NK-92 (cell line): Measurements from ENCODE around the gene SARDH.

Experiments
- DNase-seq: peaks from one replicate; lab custom pipeline; 2025; ENCODE audit not compliant: unreplicated experiment; lab: John Stamatoyannopoulos, UW

Gene SARDH

DNA sequence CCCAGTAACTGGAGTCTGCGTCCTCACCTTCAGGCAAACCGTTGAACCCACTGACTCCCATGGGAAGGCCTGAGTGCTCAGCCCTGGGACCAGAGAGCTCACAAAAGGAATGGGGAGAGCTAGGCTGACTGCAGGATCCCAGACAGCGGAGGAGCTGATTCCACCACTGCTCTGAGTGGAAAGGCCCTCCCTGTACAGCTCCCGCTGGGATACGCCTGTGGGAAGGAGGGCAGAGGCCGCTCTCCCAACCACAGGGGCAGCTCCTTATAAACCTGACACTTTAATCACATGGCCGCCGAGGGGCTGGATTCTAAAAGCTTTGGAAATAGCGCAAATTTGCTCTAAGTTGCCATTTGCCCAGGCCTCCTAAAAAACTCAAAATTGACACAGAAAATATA is 64.9 kb downstream of the SARDH start:
- DNase-seq = no peak

DNA sequence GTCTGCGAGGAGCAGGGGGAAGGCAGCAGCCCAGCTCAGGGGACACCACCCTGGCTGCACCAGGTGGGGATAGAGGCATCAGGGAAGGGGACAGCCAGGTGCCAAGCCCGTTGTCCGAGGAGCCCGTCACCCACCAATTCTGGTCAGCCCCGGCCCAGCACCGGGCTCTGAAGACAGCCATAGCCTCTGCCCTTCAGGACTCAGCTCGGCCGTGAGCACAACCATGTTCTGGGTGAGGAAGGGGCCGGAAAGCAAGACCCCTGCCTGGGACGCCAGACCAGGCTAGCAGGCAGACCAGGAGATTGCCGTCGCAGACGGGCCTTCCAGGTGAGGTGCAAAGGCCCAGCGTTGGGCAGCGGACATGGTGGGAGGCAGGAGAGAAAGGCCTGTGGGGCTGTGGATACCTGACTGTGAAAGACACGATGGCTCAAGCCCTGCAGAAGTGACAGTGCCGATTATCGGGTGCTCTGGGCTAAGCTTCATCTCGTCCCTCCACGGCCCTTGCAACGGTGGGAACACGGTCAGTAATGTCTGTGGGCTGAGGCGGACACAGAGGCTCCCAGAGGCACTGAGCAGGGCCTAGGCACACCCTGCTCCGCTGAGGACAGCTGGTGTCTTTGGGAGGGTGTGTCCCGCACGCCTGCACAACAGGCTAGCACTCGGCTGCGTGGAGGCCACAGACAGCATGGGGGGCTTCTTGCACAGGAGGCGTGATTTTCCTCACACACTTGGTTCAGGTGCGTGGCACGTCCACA is 65.5 kb downstream of the SARDH start:
- no peak for DNase-seq

DNA sequence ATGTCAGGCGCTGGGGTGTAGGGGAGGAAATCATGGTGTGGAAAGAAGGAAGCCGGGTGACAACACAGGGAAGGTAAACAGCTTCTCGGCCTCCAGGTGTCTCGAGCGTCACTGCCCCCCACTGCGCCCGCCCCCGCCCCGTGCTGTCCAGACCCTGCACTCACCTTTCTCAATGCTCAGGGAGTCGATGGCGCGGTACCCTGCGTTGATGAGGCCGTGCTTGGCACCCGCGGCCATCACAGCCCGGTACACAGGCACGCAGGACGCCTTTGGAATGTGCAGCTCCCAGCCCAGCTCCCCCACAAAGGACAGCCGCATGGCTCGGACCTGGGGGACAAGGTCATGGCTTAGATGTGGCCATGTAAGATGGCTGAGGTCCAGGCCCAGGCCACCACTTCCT is 66.8 kb downstream of the SARDH start:
- DNase-seq = no peak

DNA sequence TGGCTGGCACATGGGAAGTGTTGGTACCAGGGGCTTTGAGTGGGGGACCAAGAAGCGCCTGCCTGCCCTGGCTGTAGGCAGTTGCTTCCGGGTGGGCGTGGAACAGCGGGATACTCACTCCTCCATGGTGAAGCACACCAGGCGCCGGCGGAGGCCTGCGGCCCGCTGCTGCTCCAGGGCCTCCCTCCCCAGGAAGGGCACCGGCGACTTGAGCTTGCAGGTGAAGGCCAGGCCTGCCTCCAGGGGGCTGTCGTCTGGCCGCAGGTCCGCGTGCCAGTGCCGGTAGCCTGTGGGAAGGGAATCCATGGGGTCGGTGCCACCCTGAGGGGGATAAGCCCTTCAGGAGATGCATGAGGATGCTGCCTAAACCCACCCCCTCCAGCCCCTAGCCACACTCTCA is 67.7 kb downstream of the SARDH start:
- DNase-seq = no peak

DNA sequence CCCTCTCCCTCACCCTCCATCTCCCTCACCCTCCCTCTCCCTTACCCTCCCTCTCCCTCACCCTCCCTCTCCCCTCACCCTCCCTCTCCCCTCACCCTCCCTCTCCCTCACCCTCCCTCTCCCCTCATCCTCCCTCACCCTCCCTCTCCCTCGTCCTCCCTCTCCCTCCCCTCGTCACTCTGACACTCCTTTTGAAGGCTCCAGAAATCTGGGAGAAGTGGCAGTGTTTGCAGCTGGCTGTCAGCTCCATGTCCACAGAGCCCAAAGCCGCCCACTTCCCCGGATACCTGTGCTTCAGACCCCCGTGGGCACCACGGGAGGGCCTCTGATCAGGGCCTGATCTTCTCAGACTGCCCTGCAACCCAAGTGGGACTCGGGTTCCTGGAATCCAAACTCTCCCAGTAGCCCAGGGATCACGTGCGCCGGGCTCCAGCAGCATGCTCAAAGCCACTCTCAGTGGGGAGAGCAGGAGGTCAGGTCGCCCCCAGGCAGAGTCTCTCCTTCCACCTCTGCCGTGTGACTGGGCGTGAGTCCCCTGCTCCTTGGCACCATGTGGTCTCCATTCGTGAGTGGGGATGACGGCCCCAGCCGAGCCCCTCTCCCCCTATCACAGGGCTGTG is 68.9 kb downstream of the SARDH start:
- no peak for DNase-seq

DNA sequence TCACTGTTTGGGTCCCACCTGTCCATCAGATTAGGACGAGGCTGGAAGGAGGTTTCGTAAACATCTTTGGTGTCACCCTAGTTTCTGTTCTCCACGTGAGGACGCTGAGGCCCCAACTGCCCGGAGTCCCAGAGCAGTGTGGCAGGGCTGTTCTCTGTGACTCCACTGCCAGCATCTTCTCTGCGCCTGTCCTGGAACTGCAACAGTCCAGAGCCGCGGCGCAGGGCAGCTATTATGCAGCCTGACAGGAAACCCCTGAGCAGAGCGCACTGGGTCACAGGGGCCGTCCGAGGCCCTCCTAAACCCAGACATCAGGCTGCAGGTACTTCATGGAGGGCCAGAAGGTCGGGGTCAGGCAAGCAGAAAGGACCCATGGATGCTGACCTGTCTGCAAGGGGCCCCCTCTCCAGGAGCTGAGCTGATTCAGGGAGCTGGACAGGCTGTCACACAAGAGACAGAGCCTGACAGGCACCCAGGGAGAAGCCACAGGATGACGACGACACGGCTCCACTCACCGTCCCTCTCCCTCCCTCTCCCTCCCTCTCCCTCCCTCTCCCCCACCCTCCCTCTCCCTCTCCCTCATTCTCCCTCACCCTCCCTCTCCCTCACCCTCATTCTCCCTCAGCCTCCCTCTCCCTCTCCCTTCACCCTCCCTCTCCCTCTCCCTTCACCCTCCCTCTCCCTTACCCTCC is 70.2 kb downstream of the SARDH start:
- DNase-seq = no peak

DNA sequence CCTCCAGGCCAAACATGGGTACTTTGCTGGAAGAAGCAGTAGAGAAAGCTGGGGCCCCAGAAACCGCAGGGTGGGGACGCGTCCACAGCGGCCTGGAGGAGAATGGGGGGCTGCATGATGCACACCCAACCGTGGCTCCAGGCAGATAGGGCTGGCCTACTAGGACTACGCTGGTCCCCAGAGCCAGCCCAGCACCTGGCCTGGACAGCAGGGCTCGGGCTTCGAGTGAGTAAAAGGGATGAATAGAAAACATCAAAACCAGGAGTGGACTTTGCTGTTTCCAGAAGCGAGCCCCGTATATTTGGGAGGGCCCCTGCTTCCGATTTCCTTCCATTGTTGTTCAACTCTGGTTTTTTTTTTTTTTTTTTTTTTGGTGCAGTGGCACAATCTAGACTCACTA is 71.3 kb downstream of the SARDH start:
- no peak for DNase-seq

DNA sequence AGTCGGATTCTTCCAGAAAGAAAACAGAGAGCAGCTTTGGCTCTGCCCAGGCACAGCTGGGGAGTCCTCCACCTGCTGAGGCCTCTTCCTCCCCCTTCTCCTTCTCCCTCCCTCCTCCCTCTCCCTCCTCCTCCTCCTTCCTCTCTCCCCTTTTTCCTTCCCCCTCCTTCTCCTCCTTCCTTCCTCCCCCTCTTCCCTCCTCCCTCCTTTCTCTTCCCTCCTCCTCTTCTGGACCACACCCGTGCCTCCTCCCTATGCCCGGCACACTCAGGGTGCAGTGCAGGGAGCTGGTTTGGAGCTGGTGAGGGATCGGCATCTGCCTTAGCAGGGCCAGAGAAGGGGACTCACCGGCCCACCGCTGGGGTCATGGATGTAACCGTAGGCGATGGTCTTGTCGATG is 71.8 kb downstream of the SARDH start:
- DNase-seq = no peak

DNA sequence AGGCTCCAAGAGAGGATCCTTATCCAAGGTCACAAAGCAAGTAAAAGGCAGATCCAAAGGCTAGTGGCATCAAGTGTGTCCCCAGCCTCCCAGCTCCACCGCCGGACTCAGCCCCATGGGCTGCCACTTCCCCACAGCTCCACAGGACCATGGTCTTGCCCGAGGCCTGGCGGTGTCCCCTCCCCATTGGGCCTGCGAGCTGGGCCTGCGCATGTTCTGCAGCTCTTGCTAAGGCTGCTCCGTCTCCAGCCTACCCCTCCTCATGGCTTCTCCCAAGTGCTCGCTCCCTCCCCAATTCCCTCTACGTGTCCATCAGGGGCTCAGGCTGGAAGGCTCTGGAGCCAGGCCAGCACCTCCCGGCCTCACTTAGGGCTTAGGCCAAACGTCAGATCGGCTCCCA is 72.6 kb downstream of the SARDH start:
- no peak for DNase-seq

DNA sequence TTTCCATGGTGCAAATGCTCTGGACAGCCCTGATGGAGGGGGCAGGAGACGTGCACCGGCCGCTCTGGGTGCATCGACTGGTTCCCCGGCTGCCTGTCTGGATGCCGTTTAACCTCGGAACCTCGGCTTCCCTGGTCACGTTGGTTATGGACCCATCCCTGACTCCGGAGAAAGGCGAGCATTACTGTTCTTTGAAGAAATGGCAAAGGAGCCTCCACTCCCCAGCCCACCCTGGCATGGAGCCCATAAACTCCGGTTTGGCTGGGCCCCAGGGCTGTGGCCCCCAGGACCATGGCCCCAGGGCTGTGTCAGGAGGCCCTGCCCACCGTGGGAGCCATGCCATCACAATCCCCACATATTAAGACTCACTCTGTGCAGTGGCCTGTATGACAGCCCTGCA is 73.1 kb downstream of the SARDH start:
- no peak for DNase-seq

DNA sequence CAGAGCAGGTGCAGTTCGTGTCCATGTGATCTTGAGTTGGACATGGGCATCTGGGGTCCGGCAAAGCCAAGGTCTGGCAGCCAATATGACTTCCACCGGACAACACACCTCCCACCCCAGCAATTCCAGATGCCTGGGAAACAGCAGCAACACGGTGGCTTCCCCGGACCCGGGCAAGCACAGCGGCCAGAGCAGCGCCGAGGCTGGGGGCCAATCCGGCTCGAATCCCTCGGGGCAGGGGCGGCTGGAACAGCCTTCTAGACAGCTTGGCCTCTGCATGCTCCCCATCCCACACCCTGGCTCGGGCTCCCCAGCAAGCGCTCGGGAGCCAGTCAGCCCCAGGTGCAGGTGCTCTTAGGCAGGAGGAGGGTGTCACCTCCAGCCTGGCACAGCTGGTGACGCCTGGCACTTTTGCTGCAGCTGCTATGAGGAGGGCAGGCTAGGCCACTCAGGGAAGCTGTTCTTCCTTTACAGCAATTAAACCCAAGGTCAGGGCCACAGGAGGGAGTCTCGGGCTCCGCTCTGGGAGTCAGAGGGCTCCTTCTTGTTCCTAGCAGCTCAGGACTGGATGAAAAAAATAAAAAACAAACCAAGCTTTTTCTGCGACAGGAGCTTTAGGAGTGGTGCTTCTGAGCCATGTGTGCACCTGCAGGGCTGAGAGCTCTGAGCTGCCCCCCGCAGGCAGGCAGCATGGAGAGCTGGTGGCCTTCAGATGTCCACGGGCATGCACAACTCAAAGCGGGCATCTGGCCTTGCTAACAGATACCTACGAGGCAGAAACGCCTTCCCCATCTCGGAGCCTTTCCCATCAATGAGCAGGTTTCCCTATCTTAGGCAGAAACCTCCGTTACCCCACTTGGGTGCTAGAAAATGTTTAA is 73.7 kb downstream of the SARDH start:
- no peak for DNase-seq

DNA sequence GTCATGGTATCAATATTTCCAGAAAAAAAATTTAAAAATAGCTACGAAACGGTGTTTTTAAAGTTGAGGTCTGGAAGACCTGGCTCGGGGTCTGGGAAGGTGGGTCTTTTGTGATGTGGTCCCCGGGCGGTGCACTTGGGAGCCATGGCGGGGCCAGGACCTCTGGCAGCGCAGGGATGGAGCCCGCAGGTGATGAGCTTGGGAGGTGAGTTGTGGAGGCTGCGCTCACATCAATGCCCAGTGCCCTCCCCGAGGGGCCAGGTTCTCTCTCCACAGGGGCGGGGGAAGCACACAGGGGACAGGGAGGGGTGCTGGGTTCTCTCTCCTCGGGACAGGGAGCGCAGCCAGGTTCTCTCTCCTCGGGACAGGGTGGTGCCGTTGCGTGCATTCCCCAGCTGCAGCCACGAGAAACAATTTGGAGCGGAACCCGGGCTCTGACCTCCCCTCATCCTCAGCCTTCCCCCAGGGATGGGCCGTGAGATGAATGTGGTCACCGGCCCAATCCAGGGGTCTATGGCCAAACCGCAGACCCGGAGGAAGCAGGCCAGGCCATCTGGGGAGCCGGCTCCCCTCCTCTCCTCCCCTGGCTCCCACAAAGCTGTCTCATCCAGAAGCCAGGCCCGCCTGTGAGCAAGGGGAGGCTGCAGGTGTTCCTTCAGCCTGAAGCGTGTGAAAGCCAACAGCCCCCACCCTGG is 76.2 kb downstream of the SARDH start:
- no peak for DNase-seq

DNA sequence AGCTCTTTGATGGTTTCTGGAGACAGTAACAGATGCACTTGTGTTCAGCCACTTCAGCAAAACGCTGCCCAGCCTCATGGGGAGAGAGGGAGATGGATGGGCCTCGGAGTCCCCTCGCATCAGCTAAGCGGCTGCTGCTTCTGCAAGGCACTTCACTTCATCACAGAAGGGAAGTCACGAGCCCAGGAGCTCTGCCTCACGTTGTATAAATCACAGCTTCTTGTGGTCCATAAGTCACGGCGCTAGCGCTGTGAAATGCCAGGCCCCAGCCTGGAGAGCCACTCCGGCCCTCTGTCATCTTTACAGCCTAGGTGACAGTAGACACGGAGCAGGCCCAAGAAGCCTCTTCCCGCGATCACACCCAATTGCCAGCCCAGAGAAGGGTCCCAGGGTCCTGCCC is 78.6 kb downstream of the SARDH start:
- no peak for DNase-seq

DNA sequence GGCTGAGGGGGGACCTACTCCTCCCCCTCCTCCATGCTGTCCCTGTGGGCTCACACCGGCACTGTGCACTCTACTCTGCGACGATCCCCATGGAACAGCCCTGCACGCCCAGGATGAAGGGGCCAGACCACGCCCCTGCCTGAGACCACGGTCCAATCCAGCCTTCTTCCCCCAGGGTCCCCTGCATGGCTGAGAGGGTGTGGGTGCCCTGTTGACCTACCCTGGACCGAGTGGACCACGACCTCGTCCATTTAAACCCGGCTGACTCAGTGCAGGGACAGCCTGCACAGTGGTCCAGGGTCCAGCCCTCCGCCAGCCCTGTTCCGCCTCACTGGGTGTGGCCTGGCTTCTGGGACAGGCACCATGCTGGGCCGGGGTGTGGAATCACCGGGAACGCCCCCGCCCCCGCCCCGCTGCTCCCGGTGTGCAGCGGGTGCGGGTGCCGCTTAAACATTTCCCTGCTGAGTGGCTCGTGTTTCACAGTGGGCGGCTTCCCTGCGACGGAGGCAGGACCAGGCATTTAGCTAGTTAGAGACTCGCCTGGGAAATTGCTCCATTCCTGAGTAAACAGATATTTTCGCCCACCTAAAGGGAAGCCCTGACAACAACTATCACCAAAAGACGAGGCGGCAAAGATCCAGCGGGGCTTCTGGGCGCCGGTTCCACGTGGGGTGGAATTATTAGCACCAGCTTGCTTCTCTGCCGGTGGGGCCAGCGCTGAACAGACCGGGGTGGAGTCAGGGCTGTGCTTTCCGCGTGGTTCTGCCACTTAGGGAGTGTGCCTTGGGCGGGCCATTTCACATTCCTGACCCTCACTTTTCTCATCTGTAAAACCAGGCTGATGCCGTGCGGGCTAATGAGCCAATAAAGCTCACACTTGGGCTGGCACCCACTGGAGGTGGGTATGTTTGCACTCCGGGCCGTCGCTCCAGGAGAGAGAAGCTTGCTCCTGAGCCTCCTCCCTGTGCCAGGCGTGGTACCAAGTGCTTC is 79.4 kb downstream of the SARDH start:
- DNase-seq = no peak

DNA sequence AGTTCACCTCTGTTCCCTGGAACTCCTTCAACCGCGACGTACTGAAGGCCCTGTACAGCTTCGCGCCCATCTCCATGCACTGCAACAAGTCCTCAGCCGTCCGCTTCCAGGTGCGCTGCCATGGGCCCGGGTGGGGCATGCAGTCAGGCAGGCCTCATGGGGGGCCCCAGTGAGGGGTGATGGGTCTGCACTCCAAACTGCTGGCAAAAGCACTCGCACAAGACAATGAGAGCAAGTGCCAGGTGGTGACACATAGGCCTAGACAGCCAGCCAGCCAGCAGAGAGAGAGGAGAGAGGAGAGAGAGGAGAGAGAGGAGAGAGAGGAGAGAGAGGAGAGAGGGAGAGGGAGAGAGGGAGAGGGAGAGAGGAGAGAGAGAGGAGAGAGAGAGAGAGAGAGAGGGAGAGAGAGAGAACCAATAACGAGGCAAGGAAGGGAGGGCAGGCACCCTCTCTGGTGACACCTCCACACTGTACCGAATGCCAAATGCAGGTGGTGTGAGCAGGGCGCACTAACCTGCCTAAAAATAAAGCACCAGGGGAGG is 81.0 kb downstream of the SARDH start:
- no peak for DNase-seq

DNA sequence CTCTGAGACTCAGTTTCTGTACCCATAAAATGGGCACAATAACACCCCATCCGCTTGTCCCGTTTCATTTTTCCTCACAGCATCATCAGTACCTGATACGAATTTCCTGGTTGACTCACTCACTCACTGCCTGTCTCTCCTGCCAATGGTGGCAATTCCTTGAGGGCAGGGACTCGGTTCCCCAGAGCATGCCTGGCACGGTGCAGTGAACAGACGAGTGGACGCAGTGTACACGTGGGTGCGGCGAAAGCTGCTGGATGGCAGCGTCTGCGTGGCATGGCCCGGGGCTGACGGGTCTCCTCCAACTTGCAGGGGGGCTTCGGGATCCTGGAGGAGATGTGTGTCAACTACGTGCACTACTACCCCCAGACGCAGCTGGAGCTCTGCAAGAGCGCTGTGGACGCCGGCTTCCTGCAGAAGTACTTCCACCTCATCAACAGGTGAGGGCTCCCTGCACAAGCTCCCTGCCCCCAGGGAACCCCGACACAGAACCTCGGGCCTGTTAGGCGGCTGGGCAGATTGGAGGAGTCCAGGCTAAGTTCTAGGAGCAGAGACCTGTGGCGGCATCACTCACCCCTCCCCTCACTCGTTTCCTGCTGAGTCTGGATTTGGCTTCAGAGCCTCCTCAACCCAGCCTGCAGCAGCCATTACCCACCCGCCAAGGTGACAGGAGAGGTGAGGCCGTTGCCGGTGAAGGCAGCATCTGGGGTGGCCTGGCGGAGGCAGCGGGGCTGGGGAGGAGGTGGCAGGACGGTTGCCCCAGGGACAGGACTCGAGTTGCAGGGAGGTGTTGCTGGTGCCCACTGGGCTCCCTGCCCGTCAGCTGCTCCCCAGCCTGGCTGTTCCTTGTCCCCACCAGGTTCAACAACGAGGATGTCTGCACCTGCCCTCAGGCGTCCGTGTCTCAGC is 81.7 kb downstream of the SARDH start:
- DNase-seq = no peak

DNA sequence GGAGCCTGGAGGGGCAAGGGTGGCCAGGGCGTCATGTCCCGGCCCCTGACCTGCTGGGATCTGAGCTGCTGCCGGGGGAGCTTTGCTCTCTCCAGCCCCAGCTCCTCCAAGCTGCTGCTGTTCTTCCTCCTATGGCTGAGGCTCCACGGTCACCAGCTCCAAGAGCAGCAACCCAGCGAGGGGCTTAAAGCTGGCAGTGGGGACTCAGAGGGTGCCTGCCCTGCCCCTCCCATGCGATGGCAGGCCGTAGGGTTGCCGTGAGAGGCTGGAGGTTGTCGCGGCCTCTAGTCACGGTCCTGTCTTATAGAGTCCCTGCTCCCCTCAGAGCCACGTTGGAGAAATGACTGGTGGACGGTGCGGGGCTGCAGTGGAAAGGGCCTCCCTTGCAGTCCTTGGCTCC is 82.5 kb downstream of the SARDH start:
- DNase-seq = no peak
